GM12878 (cell line): ENCODE results near the gene CRYBG3.

Source experiments
- ATF3 ChIP-seq: IDR thresholded peaks from 2 replicates; pipeline ENCODE4 v1.6.1; 2011; ENCODE audit warnings: low read depth, mild to moderate bottlenecking, low read length, moderate library complexity, borderline replicate concordance; ENCODE audit errors: extremely low read depth
- CTCF ChIP-seq, 3 experiments: IDR thresholded peaks in 2 of 3; conservative IDR thresholded peaks in 1 of 3; 2 replicates each; pipeline ENCODE4 v1.5.1; 2011; ENCODE audit warnings: low read depth in 3 of 3, low read length in 3 of 3, mild to moderate bottlenecking in 3 of 3, control low read depth in 2 of 3, moderate library complexity in 2 of 3, inconsistent platforms in 1 of 3, mixed read lengths in 1 of 3; ENCODE audit not compliant: control insufficient read depth in 2 of 3, insufficient read depth in 1 of 3; ENCODE audit errors: extremely low read depth in 1 of 3
- EZH2 ChIP-seq: IDR thresholded peaks from 2 replicates; pipeline ENCODE4 v1.6.1; 2012; ENCODE audit warnings: low read depth, mild to moderate bottlenecking, control low read depth, inconsistent platforms, low read length, borderline replicate concordance; ENCODE audit not compliant: control insufficient read depth
- NFIC ChIP-seq: IDR thresholded peaks from 2 replicates; pipeline ENCODE4 v1.6.1; 2012; ENCODE audit warnings: low read depth, mild to moderate bottlenecking, inconsistent platforms, low read length, moderate library complexity
- POLR2A ChIP-seq: IDR thresholded peaks from 2 replicates; pipeline ENCODE4 v1.6.1; 2011; ENCODE audit warnings: low read depth, mild to moderate bottlenecking, low read length
- USF2 ChIP-seq: IDR thresholded peaks from 2 replicates; pipeline ENCODE4 v1.6.1; 2011; ENCODE audit warnings: low read depth, low read length, improper control_type of control experiment, borderline replicate concordance

GRCh38 chr3:97991293-97991682 is 169.5 kb downstream of the CRYBG3 start:
- TF ChIP-seq POLR2A (no peak), EZH2 (no peak), NFIC (no peak), ATF3 (no peak), CTCF (IDR thresholded peaks at IDR 0.05 in 2 of 3, conservative IDR thresholded peaks at IDR 0.05 in 1 of 3; ENCODE audit: control insufficient read depth in 2 of 3, extremely low read depth in 1 of 3, insufficient read depth in 1 of 3, low read depth in 3 of 3, low read length in 3 of 3) (no peak), USF2 (no peak)
